HS-27A (cell line): Measurements from ENCODE around the gene RAB6B.

ENCODE experiments used
- DNase-seq: peaks from one replicate; pipeline ENCODE4 v3.0.0-alpha.2; 2012; ENCODE audit warnings: low read depth, missing footprints

The RAB6B gene

DNA sequence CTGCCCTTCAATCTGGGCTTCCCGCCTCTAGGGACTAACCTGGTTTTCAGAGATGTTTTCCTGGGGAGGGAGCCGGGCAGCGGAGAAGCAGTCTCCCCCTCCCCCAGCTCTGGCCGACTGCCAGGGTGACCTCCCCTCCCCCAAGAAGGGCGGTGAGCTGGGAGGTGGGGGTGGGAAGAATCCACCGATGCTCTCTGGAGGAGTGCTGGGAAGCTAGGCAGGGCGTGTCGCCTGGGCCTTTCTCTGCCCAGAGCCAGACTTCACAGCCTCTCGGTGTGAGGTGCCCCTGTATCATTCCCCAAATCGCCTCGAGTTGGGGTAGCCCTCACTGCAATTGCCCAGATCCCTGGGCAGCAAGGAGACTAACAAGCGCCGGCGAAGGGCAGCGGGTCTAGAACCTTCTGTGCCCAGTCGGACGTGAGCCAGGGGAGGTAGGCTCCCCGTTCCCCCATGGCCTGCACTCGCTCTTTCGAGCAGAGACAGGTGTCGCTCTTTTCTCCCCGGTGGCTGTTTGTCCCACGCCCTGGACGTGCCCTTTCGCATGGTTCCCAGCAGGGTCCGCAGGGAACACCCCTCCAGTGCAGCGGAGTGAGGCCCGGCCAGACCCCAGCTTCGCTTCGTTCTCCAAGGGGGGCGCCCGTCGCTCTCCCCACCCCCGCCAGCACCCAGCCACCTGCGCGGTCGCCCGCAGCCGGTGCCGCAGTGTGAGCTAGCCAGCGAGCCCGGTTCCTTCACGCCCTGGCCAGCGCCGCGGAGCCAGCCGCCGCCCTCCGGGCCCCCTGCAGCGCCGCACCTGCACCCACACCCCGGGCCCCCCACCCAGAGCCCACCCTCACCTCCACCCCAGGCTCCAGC, 1.1 kb downstream of the RAB6B start:
- DNase-seq, result no peak

GRCh38 chr3:133893683-133894352, 1.9 kb downstream of the RAB6B start:
- no peak for DNase-seq

DNA sequence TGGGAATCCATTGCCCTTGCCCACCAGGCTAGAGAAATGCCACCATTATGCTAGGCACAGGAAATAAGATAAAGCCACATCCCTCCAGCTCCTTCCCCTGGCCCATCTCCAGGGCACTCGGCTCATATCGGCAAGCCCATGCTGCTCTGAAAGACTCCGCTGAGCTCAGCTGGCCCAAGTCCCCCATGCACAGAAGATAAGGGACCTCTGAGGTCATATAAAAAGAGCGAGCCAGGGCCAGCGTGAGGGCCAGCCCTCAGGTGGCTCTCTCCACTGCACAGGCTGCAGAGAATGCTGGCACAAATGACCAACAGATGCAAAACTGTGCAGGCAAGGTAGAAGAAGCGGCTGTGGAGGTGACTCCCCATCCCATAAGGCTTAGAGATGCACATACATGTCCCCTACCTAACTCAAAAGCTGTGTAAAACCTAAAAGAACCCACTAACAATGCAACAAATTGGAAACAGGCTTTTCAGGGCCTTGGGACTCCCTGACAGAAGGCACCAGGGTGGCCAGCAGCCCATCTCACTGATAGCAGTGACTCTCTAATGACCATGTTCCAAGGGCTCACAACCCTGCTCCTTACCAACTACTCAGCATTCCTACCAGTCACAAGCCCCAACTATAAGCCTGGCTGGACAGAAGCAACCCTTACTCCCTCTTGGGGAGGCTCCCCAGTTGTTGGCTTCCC, 3.0 kb downstream of the RAB6B start:
- no peak for DNase-seq

- DNase-seq, result no peak
These were observed 3.9 kb downstream of the RAB6B start for GRCh38 chr3:133891662-133892378.

DNA sequence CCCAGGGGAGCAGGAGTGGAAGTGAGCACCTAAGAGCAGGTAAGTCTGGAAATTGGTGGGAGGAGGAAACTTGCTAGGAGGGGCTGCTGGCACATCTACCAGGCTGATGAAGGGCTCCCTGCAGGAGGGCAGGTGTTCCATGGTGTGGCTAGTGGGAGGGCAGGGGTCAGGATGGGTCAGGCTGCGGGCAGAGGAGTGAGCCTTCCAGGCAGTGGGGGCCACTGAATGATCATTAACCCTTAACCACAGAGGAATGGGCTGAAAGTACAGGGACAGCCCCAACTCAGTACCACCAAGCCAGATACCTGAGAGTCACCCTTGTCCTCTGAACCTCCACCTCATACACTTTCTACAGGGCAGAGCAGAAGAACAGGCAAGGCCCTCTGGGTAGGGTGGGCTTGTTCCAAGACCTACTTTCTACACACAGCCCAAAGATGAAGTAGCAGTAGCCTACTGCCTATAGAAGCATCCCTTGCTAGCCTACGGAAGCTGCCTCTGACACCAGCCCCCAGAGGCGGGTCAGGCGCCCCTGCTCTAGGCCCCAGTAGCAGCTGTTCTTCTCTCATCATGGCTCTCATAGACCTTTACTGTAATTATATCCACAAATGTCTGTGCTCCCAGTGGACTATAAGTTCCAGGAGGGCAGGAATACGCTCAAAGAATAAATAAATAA, 4.6 kb downstream of the RAB6B start:
- no peak for DNase-seq

- DNase-seq, result no peak
These were observed 5.6 kb downstream of the RAB6B start for GRCh38 chr3:133890037-133890436.

GRCh38 chr3:133888726-133889340, 6.8 kb downstream of the RAB6B start:
- DNase-seq, result no peak

- no peak for DNase-seq
These were observed 7.6 kb downstream of the RAB6B start for GRCh38 chr3:133887803-133888703.

DNA sequence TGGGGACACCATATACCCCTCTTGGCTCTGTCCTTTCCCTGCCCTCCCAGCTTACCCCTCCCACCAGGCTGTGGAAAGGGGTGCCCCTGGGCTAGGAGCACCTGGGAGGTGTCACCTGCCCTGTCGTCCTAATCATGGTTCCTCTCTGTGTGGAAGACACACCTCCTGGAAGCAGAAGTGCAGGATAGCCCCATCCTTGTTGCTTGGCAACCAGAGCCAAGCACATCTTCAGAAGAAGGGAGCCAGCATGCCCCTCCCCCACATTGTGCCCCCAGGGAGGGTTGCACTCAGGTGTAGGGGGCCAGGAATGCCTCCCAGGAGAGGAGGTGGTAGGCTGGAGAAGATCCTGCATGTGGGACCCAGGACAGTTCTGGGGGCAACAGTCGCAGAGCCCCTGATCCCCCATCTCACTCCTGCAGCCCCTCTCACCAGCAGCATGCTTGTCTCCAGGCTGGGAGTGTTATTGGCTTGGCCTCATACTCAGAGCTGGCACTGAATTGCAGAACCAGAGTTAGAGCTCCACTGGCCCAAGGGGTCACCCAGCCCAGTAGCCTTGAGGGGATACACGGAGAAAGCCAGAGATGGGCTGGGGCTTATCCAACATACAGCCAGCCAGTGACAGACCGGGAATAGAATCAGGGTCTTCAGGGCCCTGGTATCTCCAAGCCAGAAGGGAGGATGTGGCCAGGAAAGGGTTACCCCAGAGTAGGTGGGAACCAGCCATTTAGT, 8.4 kb downstream of the RAB6B start:
- DNase-seq, result no peak

DNA sequence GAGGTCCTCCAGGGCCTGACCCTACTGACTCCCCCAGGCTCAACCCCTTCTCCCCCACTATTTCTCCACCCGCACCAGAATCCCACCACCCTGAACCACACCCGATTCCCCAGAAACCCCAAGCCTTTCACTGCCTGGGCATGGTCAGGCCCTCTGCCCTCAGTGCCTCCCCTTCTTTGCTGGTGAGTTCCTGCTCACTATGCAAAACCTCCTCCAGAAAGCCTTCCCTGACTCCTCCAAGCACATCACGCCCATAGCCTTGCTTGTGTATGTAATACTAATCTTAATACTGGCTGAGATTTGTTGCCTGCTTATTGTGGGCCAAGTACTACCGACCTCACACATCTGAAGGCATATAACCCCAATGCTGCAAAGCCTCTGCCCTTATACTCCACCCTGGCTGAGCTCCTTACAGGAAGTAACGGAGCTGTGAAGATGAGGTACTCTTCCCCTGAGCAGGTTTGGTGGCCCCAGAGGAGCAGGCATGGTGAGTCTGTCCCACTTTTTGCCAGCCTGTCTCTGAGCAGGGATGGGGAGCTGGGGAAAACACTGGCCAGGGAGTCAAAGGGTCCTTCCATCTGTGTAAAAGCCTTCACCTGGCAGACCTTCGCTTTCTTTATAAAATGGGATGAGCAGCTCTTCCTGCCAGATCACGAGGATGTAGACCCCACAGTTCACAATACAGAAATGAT, 9.5 kb downstream of the RAB6B start:
- DNase-seq, result no peak

DNA sequence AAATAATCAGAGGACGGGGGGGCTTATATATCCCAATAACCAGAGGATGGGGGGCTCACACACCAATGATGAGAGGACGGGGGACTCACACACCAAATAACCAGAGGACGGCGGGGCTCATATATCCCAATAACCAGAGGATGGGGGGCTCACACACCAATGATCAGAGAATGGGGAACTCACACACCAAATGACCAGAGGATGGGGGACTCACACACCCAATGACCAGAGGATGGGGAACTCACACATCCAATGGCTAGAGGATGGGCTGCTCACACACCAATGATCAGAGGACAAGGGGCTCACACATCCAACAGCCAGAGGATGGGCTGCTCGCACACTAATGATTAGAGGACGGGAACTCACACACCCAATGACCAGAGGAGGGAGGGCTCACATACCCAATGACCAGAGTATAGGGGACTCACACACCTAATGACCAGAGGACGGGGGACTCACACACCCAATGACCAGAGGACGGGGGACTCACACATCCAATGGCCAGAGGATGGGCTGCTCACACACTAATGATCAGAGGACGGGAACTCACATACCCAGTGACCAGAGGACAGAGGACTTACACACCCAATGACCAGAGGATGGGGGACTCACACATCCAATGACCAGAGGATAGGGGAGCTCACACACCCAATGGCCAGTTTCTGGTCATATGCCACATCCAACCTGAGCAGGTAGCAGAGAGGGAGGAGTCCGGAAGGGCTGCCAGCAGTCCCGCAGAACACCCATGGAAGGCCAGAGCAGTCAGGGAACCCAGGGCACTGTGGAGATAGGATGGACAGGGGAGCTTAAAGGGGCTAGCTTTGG, 10.6 kb downstream of the RAB6B start:
- no peak for DNase-seq

- DNase-seq, result no peak
These were observed 11.4 kb downstream of the RAB6B start for GRCh38 chr3:133884054-133884886.

GRCh38 chr3:133883641-133884040, 12.0 kb downstream of the RAB6B start:
- DNase-seq, result no peak

DNA sequence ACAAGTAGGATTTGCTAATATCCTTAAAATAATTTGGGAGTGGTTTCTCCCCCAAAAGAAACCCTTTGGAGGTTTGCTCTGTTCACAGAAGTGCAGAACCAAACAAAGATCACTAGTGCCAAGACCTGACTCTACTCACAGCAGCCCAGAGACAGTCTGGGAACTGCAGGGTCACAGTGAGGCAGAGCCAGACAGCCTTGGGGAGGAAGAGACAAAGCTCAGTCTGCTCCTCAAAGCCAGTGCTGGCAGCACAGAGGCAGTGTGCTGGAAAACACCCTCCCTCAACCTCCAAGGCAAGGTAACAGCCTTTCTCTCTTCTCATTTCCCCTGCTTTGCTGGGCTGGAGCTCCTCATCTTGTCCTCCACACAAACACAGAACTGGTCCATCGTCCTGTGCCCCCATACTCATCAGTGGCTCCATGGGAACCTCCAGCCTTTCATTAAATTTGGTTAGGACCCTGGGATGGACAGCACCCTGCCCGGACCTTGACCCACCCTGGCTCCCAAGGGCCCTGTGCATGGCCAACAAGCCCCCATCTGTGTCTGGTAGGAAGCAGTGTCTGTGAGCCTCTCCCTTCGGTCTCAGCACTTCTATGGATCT, 12.6 kb downstream of the RAB6B start:
- DNase-seq, result no peak

- no peak for DNase-seq
These were observed 13.5 kb downstream of the RAB6B start for GRCh38 chr3:133881939-133882825.

GRCh38 chr3:133881492-133881891, 14.2 kb downstream of the RAB6B start:
- DNase-seq, result no peak
